ENCODE measurements around the gene RPP30.
"Not testable (repeated sequence)": the region's sequence is repeated elsewhere in the genome, so short reads cannot be mapped to it uniquely, and the experiment has no call there.

The RPP30 gene

GRCh38 chr10:90866050-90866598 is 5.7 kb upstream of the RPP30 start:
- no peak for TF ChIP-seq CTCF (IDR thresholded peaks at IDR 0.05; ENCODE audit: borderline replicate concordance, insufficient read depth, low read depth, low read length)

GRCh38 chr10:90871279-90871765 is 452 bp upstream of the RPP30 start:
- peak overlapping the region; percentile 82 for H3K4me3 ChIP-seq (ENCODE audit: low read depth, low read length)
- TF ChIP-seq CTCF (IDR thresholded peaks at IDR 0.05; ENCODE audit: borderline replicate concordance, insufficient read depth, low read depth, low read length): peak; percentile 45; the same call in 1 of the 2 replicates

More at GRCh38 chr10:90866050-90866598, 5.7 kb upstream of the RPP30 start:
- no peak overlapping the region for H3K4me3 ChIP-seq (ENCODE audit: low read depth, low read length)

- TF ChIP-seq CTCF (IDR thresholded peaks at IDR 0.05; ENCODE audit: borderline replicate concordance, insufficient read depth, low read depth, low read length): no peak
- H3K4me3 ChIP-seq (ENCODE audit: low read depth, low read length): peak overlapping the region; percentile 82
Observed at GRCh38 chr10:90872648-90873020, 860 bp downstream of the RPP30 start.

- TF ChIP-seq CTCF (IDR thresholded peaks at IDR 0.05; ENCODE audit: borderline replicate concordance, insufficient read depth, low read depth, low read length): no peak
- no peak overlapping the region for H3K4me3 ChIP-seq (ENCODE audit: low read depth, low read length)
Observed at GRCh38 chr10:90879062-90879461, 7.3 kb downstream of the RPP30 start.

GRCh38 chr10:90880059-90880719 is 8.4 kb downstream of the RPP30 start:
- 0 out of 2 replicates have a peak, but pooled peaks have one; percentile 33 for TF ChIP-seq CTCF (IDR thresholded peaks at IDR 0.05; ENCODE audit: borderline replicate concordance, insufficient read depth, low read depth, low read length)
- H3K4me3 ChIP-seq (ENCODE audit: low read depth, low read length): not testable (repeated sequence)

GRCh38 chr10:90884431-90884830 is 12.7 kb downstream of the RPP30 start:
- no peak overlapping the region for H3K4me3 ChIP-seq (ENCODE audit: low read depth, low read length)
- TF ChIP-seq CTCF (IDR thresholded peaks at IDR 0.05; ENCODE audit: borderline replicate concordance, insufficient read depth, low read depth, low read length): no peak

GRCh38 chr10:90885176-90885575 is 13.4 kb downstream of the RPP30 start:
- no peak for TF ChIP-seq CTCF (IDR thresholded peaks at IDR 0.05; ENCODE audit: borderline replicate concordance, insufficient read depth, low read depth, low read length)

More at GRCh38 chr10:90885176-90885575, 13.4 kb downstream of the RPP30 start:
- H3K4me3 ChIP-seq (ENCODE audit: low read depth, low read length): no peak overlapping the region

Data from GM12875 (cell line).